ENCODE results near the gene DGAT2L6. TPM values are rescaled to one million over a fixed set of nuclear protein-coding genes. Genes with fewer than 3 reads are reported as not detected.

DGAT2L6 gene
- polyA plus RNA-seq, 1 of the 3 experiments (the other 2 are of a cell fraction) = 0.05 TPM

GRCh38 chrX:70166601-70167590 lies 10.4 kb upstream of the DGAT2L6 start:
- H3K36me3 ChIP-seq (replicated peaks in 1 of 2; ENCODE audit: control insufficient read depth in 1 of 2, insufficient read depth in 2 of 2, low read length in 1 of 2) = peaks cover 8 to 11% of the 10 kb centered on the region in 2 experiments
- H3F3A ChIP-seq (replicated peaks; ENCODE audit: insufficient read depth) = peaks cover 41% of the 10 kb centered on the region
- H3K9me2 ChIP-seq = no peaks in the 10 kb centered on the region
- ChIA-PET POLR2A (no interaction called here), CTCF (interaction anchor here (0.7 kb wide), 1 partner anchor 1432 kb away, joined by 3 read pairs; no protein-coding TSS in a partner anchor)
- no peaks in the 10 kb centered on the region for H3K27me3 ChIP-seq (ENCODE audit: insufficient read depth)
- H2AFZ ChIP-seq (ENCODE audit: low read depth) = no peak overlapping the region
- TF ChIP-seq GABPA (IDR thresholded peaks at IDR 0.05; ENCODE audit: low read depth) (no peak), JUND (IDR thresholded peaks at IDR 0.05) (peak; percentile 55; the same call in 1 of the 2 replicates), CTCF (IDR thresholded peaks at IDR 0.05) (no peak), FOSL2 (IDR thresholded peaks at IDR 0.05; ENCODE audit: borderline replicate concordance, low read depth) (peak; percentile 62; the same call in 1 of the 2 replicates), MAX (IDR thresholded peaks at IDR 0.05; ENCODE audit: low read depth) (peak; percentile 61; the same call in 1 of the 2 replicates), TCF12 (IDR thresholded peaks at IDR 0.05) (peak; percentile 28; the same call in 1 of the 2 replicates), ZBTB33 (IDR thresholded peaks at IDR 0.05; ENCODE audit: borderline replicate concordance, low read depth) (no peak), TEAD4 (IDR thresholded peaks at IDR 0.05; ENCODE audit: borderline replicate concordance, insufficient read depth) (no peak), RCOR1 (IDR thresholded peaks at IDR 0.05; ENCODE audit: low read length) (no peak), SMC3 (IDR thresholded peaks at IDR 0.05; ENCODE audit: low read depth, low read length) (no peak), MXI1 (IDR thresholded peaks at IDR 0.05; ENCODE audit: low read depth, low read length) (no peak)
- no peak overlapping the region for H3K4me3 ChIP-seq (ENCODE audit: low read depth in 2 of 2, low read length in 1 of 2)
- no peaks in the 10 kb centered on the region for H3K79me2 ChIP-seq (ENCODE audit: insufficient read depth)
- WGBS (ENCODE audit: low lambda C conversion rate) = 41% methylated on average over 17 of the region's 19 CpGs
- peaks cover 0 to 12% of the 10 kb centered on the region in 2 experiments; a peak in 2 of 4 replicates for H3K4me1 ChIP-seq (ENCODE audit: control insufficient read depth in 1 of 2, insufficient read depth in 2 of 2, low read depth in 1 of 2, low read length in 1 of 2)
- peak overlapping the region in 1 of 2 experiments; percentile 89; a peak in 3 of 4 replicates for H3K27ac ChIP-seq (ENCODE audit: low read depth in 2 of 2, low read length in 1 of 2)
- H4K20me1 ChIP-seq (ENCODE audit: insufficient read depth) = no peaks in the 10 kb centered on the region
- H3K9me3 ChIP-seq = no peaks in the 10 kb centered on the region
- peak overlapping the region; percentile 45; the same call in 1 of the 2 replicates for H3K9ac ChIP-seq
- peak overlapping the region; percentile 77; the same call in 1 of the 2 replicates for H3K4me2 ChIP-seq
- DNase-seq = no peak
